Measurements from ENCODE around the gene MSI2. TPM values are rescaled to one million over a fixed set of nuclear protein-coding genes. Genes with fewer than 3 reads are reported as not detected.

Gene MSI2
- total RNA-seq, 1 donor from 2014 or later = 26.6 TPM

GRCh38 chr17:57555636-57556175 is 299.4 kb downstream of the MSI2 start:
- no peak for DNase-seq (ENCODE audit: low read depth)
- H3K4me3 ChIP-seq (ENCODE audit: low read depth, low read length) = no peak overlapping the region
- TF ChIP-seq CTCF (conservative IDR thresholded peaks at IDR 0.05; ENCODE audit: low read depth, low read length) = no peak

DNA sequence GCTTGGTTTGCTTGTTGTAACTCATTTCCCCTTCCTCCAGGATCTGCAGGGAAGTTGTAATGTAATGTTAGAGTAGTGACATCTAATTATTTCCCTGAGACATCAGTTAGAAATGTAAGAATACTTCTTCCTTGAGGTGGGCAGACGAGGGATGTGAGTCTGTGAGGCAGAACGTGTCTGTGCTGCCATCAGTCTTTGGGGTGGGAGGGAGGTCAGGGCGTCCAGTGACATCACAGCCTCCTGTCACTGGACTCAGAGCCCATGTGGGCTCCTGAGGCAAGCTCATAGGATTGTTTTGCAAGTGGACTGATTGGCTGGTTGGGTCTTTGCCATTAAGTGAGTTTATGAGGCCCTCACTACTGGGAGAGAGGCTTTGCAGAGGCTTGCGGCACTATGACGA is 300.0 kb downstream of the MSI2 start:
- TF ChIP-seq CTCF (conservative IDR thresholded peaks at IDR 0.05; ENCODE audit: low read depth, low read length) = no peak
- no peak for DNase-seq (ENCODE audit: low read depth)
- no peak overlapping the region for H3K4me3 ChIP-seq (ENCODE audit: low read depth, low read length)

GRCh38 chr17:57556977-57557376 is 300.7 kb downstream of the MSI2 start:
- no peak for TF ChIP-seq CTCF (conservative IDR thresholded peaks at IDR 0.05; ENCODE audit: low read depth, low read length)
- H3K4me3 ChIP-seq (ENCODE audit: low read depth, low read length) = no peak overlapping the region
- no peak for DNase-seq (ENCODE audit: low read depth)

- TF ChIP-seq CTCF (conservative IDR thresholded peaks at IDR 0.05; ENCODE audit: low read depth, low read length) = no peak
- H3K4me3 ChIP-seq (ENCODE audit: low read depth, low read length) = no peak overlapping the region
- no peak for DNase-seq (ENCODE audit: low read depth)
These were observed 301.1 kb downstream of the MSI2 start for GRCh38 chr17:57557416-57557815.

GRCh38 chr17:57557834-57558681 is 301.7 kb downstream of the MSI2 start:
- TF ChIP-seq CTCF (conservative IDR thresholded peaks at IDR 0.05; ENCODE audit: low read depth, low read length) = no peak
- no peak overlapping the region for H3K4me3 ChIP-seq (ENCODE audit: low read depth, low read length)
- DNase-seq (ENCODE audit: low read depth) = peak; percentile 57

GRCh38 chr17:57559226-57559625 is 302.9 kb downstream of the MSI2 start:
- no peak overlapping the region for H3K4me3 ChIP-seq (ENCODE audit: low read depth, low read length)
- DNase-seq (ENCODE audit: low read depth) = no peak
- TF ChIP-seq CTCF (conservative IDR thresholded peaks at IDR 0.05; ENCODE audit: low read depth, low read length) = no peak
